Keratinocyte (primary cell): ENCODE measurements around the gene EEF2K. TPM values are rescaled to one million over a fixed set of nuclear protein-coding genes. Genes with fewer than 3 reads are reported as not detected.

Experiments
- DNase-seq: peaks from one replicate; pipeline ENCODE4 v3.0.0-alpha.2; 2011; ENCODE audit warnings: low read depth, missing footprints, low spot score
- FAIRE-seq: peaks from 2 replicates; lab custom pipeline; 2011; peaks lifted over from hg19 to GRCh38; lab: Jason Lieb, UNC
- H2AFZ ChIP-seq: 2 replicates; pipeline ENCODE4 v1.6.0; 2012; ENCODE audit warnings: low read length, control low read depth, inconsistent platforms; ENCODE audit not compliant: control insufficient read depth
- H3K27ac ChIP-seq: 2 replicates; pipeline ENCODE4 v1.5.1; 2011; ENCODE audit warnings: low read length; ENCODE audit not compliant: control insufficient read depth, insufficient read depth
- H3K27me3 ChIP-seq: 3 replicates; pipeline ENCODE4 v1.6.0; 2011; ENCODE audit warnings: low read length; ENCODE audit not compliant: control insufficient read depth, insufficient read depth; ENCODE audit errors: extremely low read depth
- H3K36me3 ChIP-seq, 2 experiments: 2 replicates in 1 of 2; 3 replicates in 1 of 2; pipeline ENCODE4 v1.5.1; 2011; ENCODE audit warnings: low read length in 2 of 2, mild to moderate bottlenecking in 1 of 2; ENCODE audit not compliant: control insufficient read depth in 2 of 2, insufficient read depth in 2 of 2; ENCODE audit errors: extremely low read depth in 1 of 2
- H3K4me1 ChIP-seq: 3 replicates; pipeline ENCODE4 v1.5.1; 2011; ENCODE audit warnings: low read length; ENCODE audit not compliant: control insufficient read depth, insufficient read depth; ENCODE audit errors: extremely low read depth
- H3K4me2 ChIP-seq: 3 replicates; pipeline ENCODE4 v1.6.0; 2011; ENCODE audit warnings: low read depth, low read length; ENCODE audit not compliant: control insufficient read depth, insufficient read depth; ENCODE audit errors: extremely low read depth
- H3K4me3 ChIP-seq, 3 experiments: fragments of 200-600 bp in 1 of 3; sonication (generic) in 1 of 3; 2 replicates in 2 of 3; 3 replicates in 1 of 3; pipeline ENCODE4 v1.5.1; 2011 to 2016; ENCODE audit warnings: low read length in 3 of 3, mild to moderate bottlenecking in 3 of 3, control low read depth in 2 of 3, inconsistent platforms in 1 of 3, low read depth in 1 of 3, mixed read lengths in 1 of 3, mixed run types in 1 of 3, moderate library complexity in 1 of 3; ENCODE audit not compliant: control insufficient read depth in 2 of 3, insufficient read depth in 2 of 3; ENCODE audit errors: extremely low read depth in 1 of 3
- H3K79me2 ChIP-seq: 2 replicates; pipeline ENCODE4 v1.6.0; 2012; ENCODE audit warnings: low read length; ENCODE audit not compliant: control insufficient read depth, insufficient read depth
- H3K9ac ChIP-seq: 3 replicates; pipeline ENCODE4 v1.6.0; 2011; ENCODE audit warnings: low read length; ENCODE audit not compliant: control insufficient read depth, insufficient read depth; ENCODE audit errors: extremely low read depth
- H3K9me1 ChIP-seq: 3 replicates; pipeline ENCODE4 v1.6.0; 2011; ENCODE audit warnings: low read length; ENCODE audit not compliant: control insufficient read depth, insufficient read depth; ENCODE audit errors: extremely low read depth
- H3K9me3 ChIP-seq: 2 replicates; pipeline ENCODE4 v1.5.1; 2012; ENCODE audit warnings: low read depth, low read length; ENCODE audit not compliant: control insufficient read depth
- H4K20me1 ChIP-seq: 3 replicates; pipeline ENCODE4 v1.6.0; 2011; ENCODE audit warnings: low read length; ENCODE audit not compliant: control insufficient read depth, insufficient read depth; ENCODE audit errors: extremely low read depth
- CTCF ChIP-seq, 3 experiments: IDR thresholded peaks in 1 of 3; conservative IDR thresholded peaks in 1 of 3; optimal IDR thresholded peaks in 1 of 3; 2 replicates in 2 of 3; 3 replicates in 1 of 3; pipeline versions ENCODE3 to v1.5.1; 2011; ENCODE audit warnings: low read length in 3 of 3, mild to moderate bottlenecking in 3 of 3, moderate library complexity in 2 of 3, control low read depth in 1 of 3, inconsistent platforms in 1 of 3; ENCODE audit not compliant: insufficient read depth in 2 of 3; ENCODE audit errors: extremely low read depth in 1 of 3
- EZH2 ChIP-seq: IDR thresholded peaks from one replicate; pipeline ENCODE4 v1.6.1; 2012; ENCODE audit warnings: inconsistent platforms, mild to moderate bottlenecking, low read length, moderate library complexity
- dilution Hi-C: fragments of 300-500 bp; cut with MboI; formaldehyde crosslinking; loops from one replicate; pipeline ENCODE4 v1.7.0; 2020; ENCODE audit warnings: low sequenced_read_pairs; ENCODE audit not compliant: extremely low pct_ligation_motif_present
- polyA plus RNA-seq, 5 experiments: library from polyadenylated mRNA; depleted of rRNA in 3 of 5; stranded (reverse) in 3 of 5; stranded (forward) in 1 of 5; unstranded in 1 of 5; fragments of >200 nt; gene quantifications; 1 replicate in 1 of 5; 2 replicates in 3 of 5; 3 replicates in 1 of 5; pipeline versions ENCODE4 v1.2.1 to v1.2.3, GENCODE V29; 2011 to 2012; ENCODE audit warnings: missing spikeins in 2 of 5, low read depth in 1 of 5, low replicate concordance in 1 of 5

EEF2K gene
- polyA plus RNA-seq, 1 donor (not counting 4 experiments of a cell fraction or from before 2014, with no cell fraction given): 7.3 TPM

GRCh38 chr16:22329199-22329695 lies 123.2 kb downstream of the EEF2K start:
- Histone ChIP-seq H3K4me3 (no peak overlapping the region), H4K20me1 (peaks cover 4% of the 10 kb centered on the region), H3K4me1 (no peaks in the 10 kb centered on the region), H3K9me1 (no peaks in the 10 kb centered on the region), H3K79me2 (peaks cover 2% of the 10 kb centered on the region), H3K9me3 (no peaks in the 10 kb centered on the region), H3K27ac (no peak overlapping the region), H3K9ac (no peak overlapping the region), H3K27me3 (no peaks in the 10 kb centered on the region), H3K36me3 (peaks cover 26 to 34% of the 10 kb centered on the region in 2 experiments), H2AFZ (no peak overlapping the region), H3K4me2 (no peak overlapping the region)
- FAIRE-seq (no peak), DNase-seq (no peak)
- dilution Hi-C loops: no loop called here
- no peak for TF ChIP-seq CTCF (optimal IDR thresholded peaks at IDR 0.05 in 1 of 3, IDR thresholded peaks at IDR 0.05 in 1 of 3, conservative IDR thresholded peaks at IDR 0.05 in 1 of 3; ENCODE audit: extremely low read depth in 1 of 3, insufficient read depth in 2 of 3, low read length in 3 of 3)
- TF ChIP-seq EZH2: no peak

GRCh38 chr16:22330326-22330725 lies 124.2 kb downstream of the EEF2K start:
- H3K4me3 ChIP-seq: no peak overlapping the region
- H2AFZ ChIP-seq: no peak overlapping the region
- no peaks in the 10 kb centered on the region for H3K4me1 ChIP-seq
- TF ChIP-seq CTCF (optimal IDR thresholded peaks at IDR 0.05 in 1 of 3, IDR thresholded peaks at IDR 0.05 in 1 of 3, conservative IDR thresholded peaks at IDR 0.05 in 1 of 3; ENCODE audit: extremely low read depth in 1 of 3, insufficient read depth in 2 of 3, low read length in 3 of 3) (no peak), EZH2 (no peak)
- H4K20me1 ChIP-seq: peaks cover 4% of the 10 kb centered on the region
- H3K9ac ChIP-seq: no peak overlapping the region
- H3K36me3 ChIP-seq: peaks cover 26 to 38% of the 10 kb centered on the region in 2 experiments
- no peak overlapping the region for H3K4me2 ChIP-seq
- dilution Hi-C loops: no loop called here
- DNase-seq (no peak), FAIRE-seq (no peak)
- H3K9me3 ChIP-seq: no peaks in the 10 kb centered on the region
- peaks cover 2% of the 10 kb centered on the region for H3K79me2 ChIP-seq
- no peaks in the 10 kb centered on the region for H3K9me1 ChIP-seq
- H3K27ac ChIP-seq: no peak overlapping the region
- no peaks in the 10 kb centered on the region for H3K27me3 ChIP-seq
